Measurements from ENCODE around the gene CD84. TPM values are rescaled to one million over a fixed set of nuclear protein-coding genes. Genes with fewer than 3 reads are reported as not detected.

The CD84 gene
- total and polyA plus RNA-seq, 2 donors, result 5.9 to 10.1 TPM

GRCh38 chr1:160623862-160624261 lies 44.6 kb upstream of the CD84 start:
- no peak for DNase-seq (ENCODE audit: low read depth in 6 of 9, low spot score in 9 of 9)
- Histone ChIP-seq H3K27me3 (ENCODE audit: control insufficient read depth in 2 of 2, insufficient read depth in 1 of 2, low read length in 1 of 2) (no peaks in the 10 kb centered on the region), H3K4me3 (ENCODE audit: low read length in 2 of 2) (no peak overlapping the region), H3K36me3 (ENCODE audit: control insufficient read depth in 2 of 2, insufficient read depth in 2 of 2, low read length in 1 of 2) (peaks cover 61 to 84% of the 10 kb centered on the region in 2 donors), H3K4me1 (ENCODE audit: control insufficient read depth in 2 of 2, insufficient read depth in 2 of 2, low read length in 2 of 2) (peaks cover 67 to 75% of the 10 kb centered on the region in 2 donors), H3K27ac (ENCODE audit: low read depth in 1 of 2, low read length in 1 of 2) (peak overlapping the region; percentile 56 to 73), H3K9me3 (ENCODE audit: control insufficient read depth in 2 of 2, insufficient read depth in 1 of 2, low read length in 1 of 2) (no peaks in the 10 kb centered on the region)
- 29% methylated on average over 1 of the region's 1 CpG for WGBS

DNA sequence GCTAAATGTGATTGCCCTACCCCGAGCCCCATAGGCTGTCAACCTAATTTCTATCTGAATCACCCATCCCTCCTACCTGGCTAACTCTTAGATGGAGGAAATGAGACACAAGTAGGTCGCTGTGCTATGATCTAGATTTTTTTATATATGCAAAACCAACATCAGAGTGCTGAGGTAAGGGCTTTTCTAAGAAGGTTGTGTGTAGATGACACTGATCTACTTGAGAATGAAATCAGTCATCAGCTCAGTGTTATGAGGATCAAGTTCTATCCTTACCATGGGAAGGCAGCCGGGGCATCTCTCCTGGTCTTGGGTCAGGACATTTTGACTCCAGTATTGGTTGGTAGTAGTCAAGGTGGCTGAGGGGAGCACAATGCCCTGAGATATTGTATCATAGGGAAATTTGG lies 43.9 kb upstream of the CD84 start:
- Histone ChIP-seq H3K36me3 (ENCODE audit: control insufficient read depth in 2 of 2, insufficient read depth in 2 of 2, low read length in 1 of 2) (peaks cover 63 to 86% of the 10 kb centered on the region in 2 donors), H3K4me1 (ENCODE audit: control insufficient read depth in 2 of 2, insufficient read depth in 2 of 2, low read length in 2 of 2) (peaks cover 62 to 75% of the 10 kb centered on the region in 2 donors), H3K9me3 (ENCODE audit: control insufficient read depth in 2 of 2, insufficient read depth in 1 of 2, low read length in 1 of 2) (peaks cover 0 to 1% of the 10 kb centered on the region in 2 donors), H3K27ac (ENCODE audit: low read depth in 1 of 2, low read length in 1 of 2) (peak overlapping the region; percentile 38 to 73), H3K4me3 (ENCODE audit: low read length in 2 of 2) (no peak overlapping the region), H3K27me3 (ENCODE audit: control insufficient read depth in 2 of 2, insufficient read depth in 1 of 2, low read length in 1 of 2) (no peaks in the 10 kb centered on the region)
- DNase-seq (ENCODE audit: low read depth in 6 of 9, low spot score in 9 of 9), result peak in 1 of 9 donors; percentile 66
- WGBS, result 86% methylated on average over 3 of the region's 3 CpGs

- peak overlapping the region; percentile 25 to 73 for H3K27ac ChIP-seq (ENCODE audit: low read depth in 1 of 2, low read length in 1 of 2)
- 97% methylated on average over 5 of the region's 5 CpGs for WGBS
- H3K27me3 ChIP-seq (ENCODE audit: control insufficient read depth in 2 of 2, insufficient read depth in 1 of 2, low read length in 1 of 2), result no peaks in the 10 kb centered on the region
- no peak overlapping the region for H3K4me3 ChIP-seq (ENCODE audit: low read length in 2 of 2)
- H3K36me3 ChIP-seq (ENCODE audit: control insufficient read depth in 2 of 2, insufficient read depth in 2 of 2, low read length in 1 of 2), result peaks cover 64 to 86% of the 10 kb centered on the region in 2 donors
- H3K4me1 ChIP-seq (ENCODE audit: control insufficient read depth in 2 of 2, insufficient read depth in 2 of 2, low read length in 2 of 2), result peaks cover 57 to 70% of the 10 kb centered on the region in 2 donors
- DNase-seq (ENCODE audit: low read depth in 6 of 9, low spot score in 9 of 9), result no peak
- H3K9me3 ChIP-seq (ENCODE audit: control insufficient read depth in 2 of 2, insufficient read depth in 1 of 2, low read length in 1 of 2), result peaks cover 0 to 1% of the 10 kb centered on the region in 2 donors
Measured at GRCh38 chr1:160622501-160623226, 43.4 kb upstream of the CD84 start.

DNA sequence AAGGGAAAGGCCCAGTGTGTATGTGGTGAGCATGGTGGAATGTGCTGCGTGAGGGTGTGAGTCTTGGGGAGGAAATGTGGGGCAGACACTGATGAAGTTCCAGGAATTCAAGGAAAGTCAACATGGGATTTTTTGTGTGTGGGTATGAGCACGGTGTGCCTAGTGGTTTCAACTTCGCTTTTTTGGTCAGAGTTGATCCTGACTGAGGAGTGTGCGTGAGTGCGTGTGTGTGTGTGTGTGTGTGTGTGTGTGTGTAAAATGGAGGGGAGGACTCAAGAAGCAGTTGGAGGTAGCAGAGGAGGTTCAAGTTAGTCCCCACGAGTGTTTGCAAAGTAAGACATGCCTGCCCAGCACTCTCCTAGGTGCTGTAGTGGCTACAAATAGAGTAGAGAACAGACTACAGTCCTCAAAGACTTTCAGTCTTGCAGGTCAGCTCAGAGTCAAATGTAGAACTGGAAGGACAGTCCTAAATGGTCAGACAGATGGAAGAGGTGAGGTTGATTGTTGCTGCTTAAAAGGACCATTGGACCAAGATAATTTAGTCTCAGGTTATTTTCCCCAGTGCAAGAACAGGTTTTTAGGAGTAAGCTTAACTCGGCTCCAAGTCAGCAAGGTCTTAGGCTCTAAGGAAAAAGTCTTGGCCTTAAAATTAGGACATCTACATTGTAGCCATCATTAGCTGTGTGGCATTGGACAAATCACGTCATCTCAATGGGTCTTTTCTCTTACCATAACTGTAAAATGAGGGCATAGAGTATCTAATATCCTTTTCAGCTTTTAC lies 42.5 kb upstream of the CD84 start:
- Histone ChIP-seq H3K27me3 (ENCODE audit: control insufficient read depth in 2 of 2, insufficient read depth in 1 of 2, low read length in 1 of 2) (no peaks in the 10 kb centered on the region), H3K4me1 (ENCODE audit: control insufficient read depth in 2 of 2, insufficient read depth in 2 of 2, low read length in 2 of 2) (peaks cover 48 to 63% of the 10 kb centered on the region in 2 donors), H3K27ac (ENCODE audit: low read depth in 1 of 2, low read length in 1 of 2) (peak overlapping the region in 1 of 2 donors; percentile 50), H3K4me3 (ENCODE audit: low read length in 2 of 2) (no peak overlapping the region), H3K36me3 (ENCODE audit: control insufficient read depth in 2 of 2, insufficient read depth in 2 of 2, low read length in 1 of 2) (peaks cover 64 to 84% of the 10 kb centered on the region in 2 donors), H3K9me3 (ENCODE audit: control insufficient read depth in 2 of 2, insufficient read depth in 1 of 2, low read length in 1 of 2) (peaks cover 0 to 1% of the 10 kb centered on the region in 2 donors)
- no peak for DNase-seq (ENCODE audit: low read depth in 6 of 9, low spot score in 9 of 9)
- WGBS, result 62% methylated on average over 8 of the region's 8 CpGs

- no peak for DNase-seq (ENCODE audit: low read depth in 6 of 9, low spot score in 9 of 9)
- H3K27ac ChIP-seq (ENCODE audit: low read depth in 1 of 2, low read length in 1 of 2), result peak overlapping the region in 1 of 2 donors; percentile 5
- H3K4me1 ChIP-seq (ENCODE audit: control insufficient read depth in 2 of 2, insufficient read depth in 2 of 2, low read length in 2 of 2), result peaks cover 41 to 56% of the 10 kb centered on the region in 2 donors
- no peak overlapping the region for H3K4me3 ChIP-seq (ENCODE audit: low read length in 2 of 2)
- no peaks in the 10 kb centered on the region for H3K27me3 ChIP-seq (ENCODE audit: control insufficient read depth in 2 of 2, insufficient read depth in 1 of 2, low read length in 1 of 2)
- peaks cover 0 to 1% of the 10 kb centered on the region in 2 donors for H3K9me3 ChIP-seq (ENCODE audit: control insufficient read depth in 2 of 2, insufficient read depth in 1 of 2, low read length in 1 of 2)
- WGBS, result 90% methylated on average over 5 of the region's 5 CpGs
- H3K36me3 ChIP-seq (ENCODE audit: control insufficient read depth in 2 of 2, insufficient read depth in 2 of 2, low read length in 1 of 2), result peaks cover 60 to 83% of the 10 kb centered on the region in 2 donors
Measured at GRCh38 chr1:160620942-160621632, 41.8 kb upstream of the CD84 start.

- H3K36me3 ChIP-seq (ENCODE audit: control insufficient read depth in 2 of 2, insufficient read depth in 2 of 2, low read length in 1 of 2), result peaks cover 57 to 81% of the 10 kb centered on the region in 2 donors
- no peaks in the 10 kb centered on the region for H3K27me3 ChIP-seq (ENCODE audit: control insufficient read depth in 2 of 2, insufficient read depth in 1 of 2, low read length in 1 of 2)
- H3K9me3 ChIP-seq (ENCODE audit: control insufficient read depth in 2 of 2, insufficient read depth in 1 of 2, low read length in 1 of 2), result peaks cover 0 to 1% of the 10 kb centered on the region in 2 donors
- 97% methylated on average over 4 of the region's 4 CpGs for WGBS
- H3K4me3 ChIP-seq (ENCODE audit: low read length in 2 of 2), result no peak overlapping the region
- H3K4me1 ChIP-seq (ENCODE audit: control insufficient read depth in 2 of 2, insufficient read depth in 2 of 2, low read length in 2 of 2), result peaks cover 34 to 46% of the 10 kb centered on the region in 2 donors
- no peak overlapping the region for H3K27ac ChIP-seq (ENCODE audit: low read depth in 1 of 2, low read length in 1 of 2)
- DNase-seq (ENCODE audit: low read depth in 6 of 9, low spot score in 9 of 9), result no peak
Measured at GRCh38 chr1:160619742-160620277, 40.5 kb upstream of the CD84 start.

GRCh38 chr1:160618763-160619274 lies 39.5 kb upstream of the CD84 start:
- Histone ChIP-seq H3K27me3 (ENCODE audit: control insufficient read depth in 2 of 2, insufficient read depth in 1 of 2, low read length in 1 of 2) (no peaks in the 10 kb centered on the region), H3K4me1 (ENCODE audit: control insufficient read depth in 2 of 2, insufficient read depth in 2 of 2, low read length in 2 of 2) (peaks cover 34 to 46% of the 10 kb centered on the region in 2 donors), H3K36me3 (ENCODE audit: control insufficient read depth in 2 of 2, insufficient read depth in 2 of 2, low read length in 1 of 2) (peaks cover 60 to 76% of the 10 kb centered on the region in 2 donors), H3K4me3 (ENCODE audit: low read length in 2 of 2) (no peak overlapping the region), H3K27ac (ENCODE audit: low read depth in 1 of 2, low read length in 1 of 2) (no peak overlapping the region), H3K9me3 (ENCODE audit: control insufficient read depth in 2 of 2, insufficient read depth in 1 of 2, low read length in 1 of 2) (peaks cover 0 to 1% of the 10 kb centered on the region in 2 donors)
- WGBS, result 98% methylated on average over 3 of the region's 3 CpGs
- DNase-seq (ENCODE audit: low read depth in 6 of 9, low spot score in 9 of 9), result no peak

DNA sequence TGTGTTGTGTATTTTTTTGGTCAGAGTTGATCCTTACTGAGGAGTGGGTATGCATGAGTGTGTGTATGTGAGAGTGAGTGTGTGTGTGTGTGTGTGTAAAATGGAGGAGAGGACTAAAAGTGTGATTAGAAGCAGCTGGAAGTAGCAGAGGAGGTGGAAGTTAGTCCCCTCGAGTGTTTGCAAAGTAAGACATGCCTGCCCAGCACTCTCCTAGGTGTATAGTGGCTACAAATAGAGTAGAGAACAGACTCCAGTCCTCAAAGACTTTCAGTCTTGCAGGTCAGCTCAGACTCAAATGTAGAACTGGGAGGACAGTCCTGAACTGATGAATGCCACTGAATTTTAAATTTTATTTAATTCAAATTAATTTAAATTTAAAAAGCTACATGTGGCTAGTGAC lies 39.0 kb upstream of the CD84 start:
- DNase-seq (ENCODE audit: low read depth in 6 of 9, low spot score in 9 of 9), result no peak
- Histone ChIP-seq H3K4me3 (ENCODE audit: low read length in 2 of 2) (no peak overlapping the region), H3K36me3 (ENCODE audit: control insufficient read depth in 2 of 2, insufficient read depth in 2 of 2, low read length in 1 of 2) (peaks cover 59 to 75% of the 10 kb centered on the region in 2 donors), H3K4me1 (ENCODE audit: control insufficient read depth in 2 of 2, insufficient read depth in 2 of 2, low read length in 2 of 2) (peaks cover 29 to 41% of the 10 kb centered on the region in 2 donors), H3K9me3 (ENCODE audit: control insufficient read depth in 2 of 2, insufficient read depth in 1 of 2, low read length in 1 of 2) (peaks cover 0 to 1% of the 10 kb centered on the region in 2 donors), H3K27ac (ENCODE audit: low read depth in 1 of 2, low read length in 1 of 2) (no peak overlapping the region), H3K27me3 (ENCODE audit: control insufficient read depth in 2 of 2, insufficient read depth in 1 of 2, low read length in 1 of 2) (no peaks in the 10 kb centered on the region)
- WGBS, result 98% methylated on average over 1 of the region's 1 CpG
